Stomach (tissue), 9 donors: ENCODE results near the gene DHRS7B. TPM values are rescaled to one million over a fixed set of nuclear protein-coding genes. Genes with fewer than 3 reads are reported as not detected.

Experiments
- DNase-seq, 2 donors: peaks; one replicate each; pipeline versions ENCODE4 v3.0.0 to v3.0.0-alpha.2; 2013 to 2019
- H3K27ac ChIP-seq, 5 donors: fragments of 200-600 bp in 4 of 5; sonication (generic) in 4 of 5; one replicate each; pipeline ENCODE4 v1.5.1; 2013 to 2019; ENCODE audit warnings: mild to moderate bottlenecking in 1 of 5, moderate library complexity in 1 of 5
- H3K27me3 ChIP-seq, 3 donors: fragments of 200-600 bp; sonication (generic); one replicate each; pipeline ENCODE4 v1.5.1; 2017 to 2019; ENCODE audit warnings: mixed run types in 1 of 3
- H3K36me3 ChIP-seq, 4 donors: fragments of 200-600 bp; sonication (generic); 1 replicate in 3 of 4; 2 replicates in 1 of 4; pipeline ENCODE4 v1.5.1; 2016 to 2019
- H3K4me1 ChIP-seq, 4 donors: fragments of 200-600 bp; sonication (generic); one replicate each; pipeline ENCODE4 v1.5.1; 2016 to 2019
- H3K4me3 ChIP-seq, 4 donors: fragments of 200-600 bp; sonication (generic) in 3 of 4; one replicate each; pipeline ENCODE4 v1.5.1; 2016 to 2019; ENCODE audit warnings: mild to moderate bottlenecking in 1 of 4
- H3K9me3 ChIP-seq, 4 donors: fragments of 200-600 bp; sonication (generic); one replicate each; pipeline ENCODE4 v1.5.1; 2016 to 2019
- EP300 ChIP-seq: sonication (generic); formaldehyde crosslinking; IDR thresholded peaks from one replicate; pipeline ENCODE4 v1.6.1; 2017; ENCODE audit warnings: antibody characterized with exemption
- POLR2A ChIP-seq, 4 donors: fragments of 450-650 bp; IDR thresholded peaks; one replicate each; pipeline ENCODE4 v1.6.1; 2016; ENCODE audit warnings: antibody characterized with exemption in 4 of 4, control low read depth in 2 of 4, mild to moderate bottlenecking in 1 of 4, moderate library complexity in 1 of 4
- POLR2AphosphoS5 ChIP-seq, 3 donors: sonication (generic); formaldehyde crosslinking; IDR thresholded peaks; one replicate each; pipeline ENCODE4 v1.6.1; 2016; ENCODE audit warnings: antibody characterized with exemption in 3 of 3
- WGBS, 5 donors: extraction: QIAGEN DNeasy Blood & Tissue Kit in 3 of 5; methylation state at CpG; one replicate each; pipeline versions ENCODE4 v1.1.5 to v1.1.7; 2013 to 2018; 5-methylcytosine and 5-hydroxymethylcytosine counted together
- intact Hi-C: fragments of 100-400 bp; cut with DNase I; formaldehyde crosslinking; loops from one replicate; pipeline ENCODE4 v1.15.1; 2023; ENCODE audit warnings: low total_unique reads
- polyA plus RNA-seq, 3 donors: library from polyadenylated mRNA; stranded (reverse); fragments of 200-250 nt; gene quantifications; one replicate each; pipeline ENCODE4 v1.2.3, GENCODE V29; 2013
- total RNA-seq, 5 donors: library from RNA; depleted of rRNA; stranded (reverse); fragments of >200 nt; gene quantifications; one replicate each; pipeline versions ENCODE4 v1.1.0 to v1.2.3, GENCODE V29; 2014 to 2016
- TF ChIP-seq, protein P1 (sequence below), 7 experiments: fragments of 450-650 bp in 4 of 7; fragments of 200-600 bp in 3 of 7; sonication (generic) in 3 of 7; IDR thresholded peaks; one replicate each; pipeline ENCODE4 v1.5.1; 2016 to 2019; ENCODE audit warnings: antibody characterized with exemption in 7 of 7, control low read depth in 2 of 7, mild to moderate bottlenecking in 1 of 7
- donor health status: healthy with polysubstance abuse.
- donor health status: Bipolar disorder and iron deficiency.
- donor health status: healthy.

Gene DHRS7B
- total and polyA plus RNA-seq, 8 donors: 5.8 to 32.9 (median 20.3) TPM; not detected in 1

DNA sequence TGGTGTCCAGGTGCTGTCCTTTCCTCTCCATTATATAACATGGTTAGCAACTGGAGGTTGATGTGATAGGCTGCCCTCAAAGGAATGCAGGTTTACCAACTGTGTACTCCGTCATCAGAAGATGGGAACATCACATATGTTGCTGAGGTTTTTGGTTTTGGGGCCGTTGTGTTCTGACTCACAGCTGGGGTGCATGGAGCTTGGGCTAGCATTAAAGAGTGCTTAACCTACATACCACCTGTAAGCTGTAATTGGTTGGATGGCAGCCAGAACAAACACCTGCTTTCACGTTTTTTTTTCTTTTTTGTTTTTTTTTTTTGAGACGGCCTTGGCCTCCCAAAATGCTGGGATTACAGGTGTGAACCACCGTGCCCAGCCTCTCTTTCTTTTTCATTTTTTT is 66.3 kb downstream of the DHRS7B start:
- intact Hi-C loops: no loop called here
- Histone ChIP-seq H3K9me3 (no peaks in the 10 kb centered on the region), H3K36me3 (peaks cover 14 to 58% (median 51%) of the 10 kb centered on the region in 4 donors), H3K4me3 (no peak overlapping the region), H3K27me3 (no peaks in the 10 kb centered on the region), H3K27ac (no peak overlapping the region), H3K4me1 (peaks cover 0 to 43% (median 20%) of the 10 kb centered on the region in 4 donors)
- 61 to 77% (median 69%) methylated on average over 5 of the region's 5 CpGs for WGBS, 5 donors
- no peak for TF ChIP-seq EP300
- TF ChIP-seq, protein P1, sequence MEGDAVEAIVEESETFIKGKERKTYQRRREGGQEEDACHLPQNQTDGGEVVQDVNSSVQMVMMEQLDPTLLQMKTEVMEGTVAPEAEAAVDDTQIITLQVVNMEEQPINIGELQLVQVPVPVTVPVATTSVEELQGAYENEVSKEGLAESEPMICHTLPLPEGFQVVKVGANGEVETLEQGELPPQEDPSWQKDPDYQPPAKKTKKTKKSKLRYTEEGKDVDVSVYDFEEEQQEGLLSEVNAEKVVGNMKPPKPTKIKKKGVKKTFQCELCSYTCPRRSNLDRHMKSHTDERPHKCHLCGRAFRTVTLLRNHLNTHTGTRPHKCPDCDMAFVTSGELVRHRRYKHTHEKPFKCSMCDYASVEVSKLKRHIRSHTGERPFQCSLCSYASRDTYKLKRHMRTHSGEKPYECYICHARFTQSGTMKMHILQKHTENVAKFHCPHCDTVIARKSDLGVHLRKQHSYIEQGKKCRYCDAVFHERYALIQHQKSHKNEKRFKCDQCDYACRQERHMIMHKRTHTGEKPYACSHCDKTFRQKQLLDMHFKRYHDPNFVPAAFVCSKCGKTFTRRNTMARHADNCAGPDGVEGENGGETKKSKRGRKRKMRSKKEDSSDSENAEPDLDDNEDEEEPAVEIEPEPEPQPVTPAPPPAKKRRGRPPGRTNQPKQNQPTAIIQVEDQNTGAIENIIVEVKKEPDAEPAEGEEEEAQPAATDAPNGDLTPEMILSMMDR (IDR thresholded peaks at IDR 0.05): no peak
- TF ChIP-seq POLR2A (IDR thresholded peaks at IDR 0.05): no peak
- no peak for TF ChIP-seq POLR2AphosphoS5 (IDR thresholded peaks at IDR 0.05)
- no peak for DNase-seq

DNA sequence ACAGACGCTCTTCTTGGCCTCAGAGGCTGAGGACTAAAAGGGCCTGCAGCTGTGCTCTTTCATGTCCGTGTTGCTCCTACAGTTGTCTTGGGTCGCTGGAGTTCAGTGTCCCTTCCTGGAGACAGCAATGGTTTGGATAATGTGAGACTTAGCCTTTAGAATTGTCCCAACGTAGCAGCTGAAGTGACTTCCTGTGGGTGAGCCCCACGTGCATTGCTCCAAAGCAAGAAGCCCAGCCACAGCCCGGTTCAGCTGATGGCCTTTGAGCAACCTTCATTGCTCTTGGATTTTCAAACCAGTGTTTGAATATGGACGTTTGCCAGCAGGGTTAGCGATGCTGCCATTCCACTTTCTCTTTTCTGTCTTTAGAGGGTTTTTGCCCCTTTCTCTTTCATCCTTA is 67.5 kb downstream of the DHRS7B start:
- Histone ChIP-seq H3K36me3 (peaks cover 15 to 58% (median 49%) of the 10 kb centered on the region in 4 donors), H3K4me3 (no peak overlapping the region), H3K4me1 (peaks cover 0 to 48% (median 20%) of the 10 kb centered on the region in 4 donors), H3K27ac (peak overlapping the region in 2 of 5 donors; percentile 37 to 40), H3K9me3 (no peaks in the 10 kb centered on the region), H3K27me3 (no peaks in the 10 kb centered on the region)
- TF ChIP-seq POLR2AphosphoS5 (IDR thresholded peaks at IDR 0.05): no peak
- 37 to 58% (median 43%) methylated on average over 6 to 8 of the region's 8 CpGs for WGBS, 5 donors
- intact Hi-C loops: no loop called here
- DNase-seq: peak in 1 of 2 donors; percentile 27

DNA sequence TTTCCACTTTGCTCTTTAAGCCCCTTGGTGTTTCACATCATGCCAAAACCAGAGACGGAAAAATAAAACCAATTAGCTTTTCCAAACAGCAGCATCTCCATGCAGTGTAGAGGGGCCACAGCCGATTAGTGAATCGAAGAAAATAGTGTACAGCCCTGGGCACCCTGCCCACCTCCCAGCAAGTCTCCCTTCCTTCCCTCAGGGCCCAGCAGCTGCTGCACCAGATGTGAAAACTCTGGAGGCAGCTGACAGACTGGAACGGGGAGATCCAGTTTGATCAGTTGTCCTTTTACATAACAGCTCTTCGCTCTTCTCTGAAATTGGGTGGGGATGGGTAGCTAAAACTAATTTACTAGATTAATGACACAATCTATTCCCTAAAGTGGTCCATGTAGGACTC is 67.9 kb downstream of the DHRS7B start:
- Histone ChIP-seq H3K9me3 (no peaks in the 10 kb centered on the region), H3K4me3 (no peak overlapping the region), H3K4me1 (peaks cover 0 to 53% (median 24%) of the 10 kb centered on the region in 4 donors), H3K27ac (peak overlapping the region in 3 of 5 donors; percentile 7 to 40 (median 37)), H3K36me3 (peaks cover 15 to 55% (median 45%) of the 10 kb centered on the region in 4 donors), H3K27me3 (no peaks in the 10 kb centered on the region)
- intact Hi-C loops: no loop called here
- peak in 1 of 2 donors; percentile 76 for DNase-seq
- TF ChIP-seq POLR2A (IDR thresholded peaks at IDR 0.05) (no peak), POLR2AphosphoS5 (IDR thresholded peaks at IDR 0.05) (no peak), EP300 (no peak)
- TF ChIP-seq, protein P1 (IDR thresholded peaks at IDR 0.05): no peak
- WGBS, 5 donors: 59 to 78% (median 66%) methylated on average over 5 of the region's 5 CpGs

DNA sequence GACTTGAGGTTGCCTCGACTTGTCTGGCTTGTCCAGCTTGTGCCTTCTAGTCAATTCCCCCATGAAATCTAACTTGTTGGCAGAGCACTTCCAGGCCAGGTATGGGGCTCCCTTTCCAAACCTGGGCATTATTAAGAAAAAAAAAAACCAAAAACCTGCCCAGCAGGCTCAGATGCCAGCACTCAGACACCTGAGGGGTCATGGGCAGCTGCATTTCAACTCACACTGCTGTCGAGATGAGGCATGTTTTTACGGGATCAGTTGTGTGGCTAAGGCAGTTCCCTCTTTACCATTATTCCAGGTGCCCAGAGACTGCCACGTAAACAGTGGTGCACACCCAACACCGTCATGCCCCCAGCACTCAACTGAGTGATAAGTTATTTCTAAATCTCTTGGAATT is 69.4 kb downstream of the DHRS7B start:
- no peak overlapping the region for H3K27ac ChIP-seq
- WGBS, 5 donors: 81 to 90% (median 85%) methylated on average over 5 of the region's 5 CpGs
- TF ChIP-seq, protein P1 (IDR thresholded peaks at IDR 0.05): no peak
- no peak for TF ChIP-seq EP300
- TF ChIP-seq POLR2AphosphoS5 (IDR thresholded peaks at IDR 0.05): no peak
- TF ChIP-seq POLR2A (IDR thresholded peaks at IDR 0.05): no peak
- intact Hi-C loops: no loop called here
- no peaks in the 10 kb centered on the region for H3K27me3 ChIP-seq
- H3K4me1 ChIP-seq: peaks cover 12 to 61% (median 29%) of the 10 kb centered on the region in 4 donors
- H3K36me3 ChIP-seq: peaks cover 15 to 47% (median 34%) of the 10 kb centered on the region in 4 donors
- H3K4me3 ChIP-seq: no peak overlapping the region
- no peaks in the 10 kb centered on the region for H3K9me3 ChIP-seq
- DNase-seq: no peak

DNA sequence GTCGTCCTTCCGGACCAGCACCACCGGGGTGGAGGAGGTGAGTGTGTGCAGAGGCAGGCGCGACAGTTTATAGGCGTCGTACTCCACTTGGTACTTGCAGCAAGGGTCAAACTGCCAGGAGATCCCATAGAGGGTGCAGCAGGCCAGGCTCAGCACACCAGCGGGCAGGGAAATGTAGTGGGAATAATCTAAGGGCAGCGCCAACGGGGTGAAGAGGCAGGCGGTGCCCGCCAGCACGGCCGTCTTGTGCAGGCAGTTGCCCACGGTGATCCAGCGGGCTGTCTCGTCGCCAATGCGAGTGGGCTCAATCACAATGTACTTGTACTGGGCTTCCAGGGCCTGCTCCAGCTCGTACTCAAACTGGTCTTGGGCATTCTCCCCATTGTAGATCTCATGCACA is 71.6 kb downstream of the DHRS7B start:
- intact Hi-C loops: no loop called here
- no peaks in the 10 kb centered on the region for H3K27me3 ChIP-seq

More for the DNA sequence above, 71.6 kb downstream of the DHRS7B start:
- Histone ChIP-seq H3K4me1 (peaks cover 21 to 64% (median 42%) of the 10 kb centered on the region in 4 donors), H3K9me3 (no peaks in the 10 kb centered on the region), H3K4me3 (no peak overlapping the region), H3K27ac (no peak overlapping the region), H3K36me3 (peaks cover 15 to 52% (median 37%) of the 10 kb centered on the region in 4 donors)
- TF ChIP-seq POLR2AphosphoS5 (IDR thresholded peaks at IDR 0.05) (no peak), EP300 (no peak)
- TF ChIP-seq, protein P1 (IDR thresholded peaks at IDR 0.05): no peak
- 92 to 97% (median 94%) methylated on average over 20 of the region's 20 CpGs for WGBS, 5 donors
- DNase-seq: no peak
